GM12878 (cell line): Measurements from ENCODE around the gene BICC1. TPM values are rescaled to one million over a fixed set of nuclear protein-coding genes. Genes with fewer than 3 reads are reported as not detected.

Source experiments
- ATAC-seq: fragments of 200-7000 bp; cut with Tn5 transposase; 3 replicates; pipeline ENCODE4 v1.9.1; 2020; ENCODE audit warnings: mild to moderate bottlenecking, moderate library complexity
- BruUV-seq: library from RNA; stranded (reverse); fragments of 400-500 nt; replicated peaks from 2 replicates; lab custom pipeline; 2021; lab: Mats Ljungman, UMichigan
- CTCF ChIA-PET: fragments of 300-600 bp; sonication (Branson Sonifier 250); formaldehyde crosslinking; extraction: SDS; loops from one replicate; lab custom pipeline; 2021; ENCODE audit warnings: inconsistent platforms; lab: Yijun Ruan, JAX
- POLR2A ChIA-PET: fragments of 350-600 bp; formaldehyde crosslinking; extraction: SDS; loops from one replicate; lab custom pipeline; 2021; ENCODE audit warnings: inconsistent platforms; lab: Charles Lee
- RAD21 ChIA-PET: fragments of 300-600 bp; sonication (Branson Sonifier 250); formaldehyde crosslinking; loops from one replicate; lab custom pipeline; 2023; ENCODE audit warnings: antibody characterized with exemption; ENCODE audit not compliant: unreplicated experiment; lab: Charles Lee
- SMC1A ChIA-PET: fragments of 300-600 bp; sonication (Branson Sonifier 250); formaldehyde crosslinking; loops from one replicate; lab custom pipeline; 2023; ENCODE audit not compliant: unreplicated experiment, uncharacterized antibody; lab: Charles Lee
- DNase-seq: peaks from one replicate; pipeline ENCODE4 v3.0.0-alpha.2; 2011; ENCODE audit warnings: low read depth, low spot score
- FAIRE-seq: peaks from 3 replicates; lab custom pipeline; 2011; peaks lifted over from hg19 to GRCh38; lab: Jason Lieb, UNC
- H2AFZ ChIP-seq: 2 replicates; pipeline ENCODE4 v1.6.0; 2011; ENCODE audit warnings: low read depth, low read length, control low read depth; ENCODE audit not compliant: control insufficient read depth
- H3K27ac ChIP-seq: 2 replicates; pipeline ENCODE4 v1.5.1; 2011; ENCODE audit warnings: control low read depth; ENCODE audit not compliant: control insufficient read depth, insufficient read depth
- H3K27me3 ChIP-seq, 2 experiments: replicated peaks in 1 of 2; 2 replicates each; pipeline versions ENCODE4 v1.6.0 to v1.6.1; 2011; ENCODE audit warnings: low read length in 1 of 2; ENCODE audit not compliant: control insufficient read depth in 2 of 2, insufficient read depth in 2 of 2
- H3K36me3 ChIP-seq, 2 experiments: 2 replicates each; pipeline ENCODE4 v1.5.1; 2011; ENCODE audit warnings: low read length in 1 of 2; ENCODE audit not compliant: control insufficient read depth in 2 of 2, insufficient read depth in 2 of 2
- H3K4me1 ChIP-seq: 2 replicates; pipeline ENCODE4 v1.6.1; 2011; ENCODE audit warnings: mild to moderate bottlenecking, low read length, moderate library complexity, mixed read lengths; ENCODE audit not compliant: control insufficient read depth, insufficient read depth
- H3K4me2 ChIP-seq: 2 replicates; pipeline ENCODE4 v1.6.0; 2011; ENCODE audit warnings: control low read depth; ENCODE audit not compliant: control insufficient read depth, insufficient read depth
- H3K4me3 ChIP-seq: fragments of 200-600 bp; sonication (generic); 2 replicates; pipeline ENCODE4 v1.5.1; 2016
- H3K79me2 ChIP-seq: 2 replicates; pipeline ENCODE4 v1.6.0; 2011; ENCODE audit warnings: low read length; ENCODE audit not compliant: control insufficient read depth, insufficient read depth
- H3K9ac ChIP-seq: 2 replicates; pipeline ENCODE4 v1.8.0; 2011; ENCODE audit warnings: low read length, control low read depth, mixed read lengths; ENCODE audit not compliant: control insufficient read depth, insufficient read depth
- H3K9me3 ChIP-seq: replicated peaks from 3 replicates; pipeline ENCODE4 v1.5.1; 2011; ENCODE audit warnings: mild to moderate bottlenecking, low read length; ENCODE audit not compliant: control insufficient read depth, insufficient read depth
- H4K20me1 ChIP-seq: 2 replicates; pipeline ENCODE4 v1.6.0; 2011; ENCODE audit not compliant: control insufficient read depth, insufficient read depth
- CEBPB ChIP-seq, 2 experiments: fragments of 150-350 bp in 1 of 2; IDR thresholded peaks; 2 replicates each; pipeline ENCODE4 v1.6.1; 2012 to 2014; ENCODE audit warnings: low read depth in 2 of 2, low read length in 2 of 2, borderline replicate concordance in 1 of 2, inconsistent platforms in 1 of 2
- DPF2 ChIP-seq: fragments of 450-650 bp; IDR thresholded peaks from 2 replicates; pipeline ENCODE4 v1.6.1; 2017; ENCODE audit warnings: mild to moderate bottlenecking
- ETV6 ChIP-seq, 2 experiments: fragments of 450-650 bp in 1 of 2; IDR thresholded peaks in 1 of 2; conservative IDR thresholded peaks in 1 of 2; 2 replicates each; pipeline ENCODE4 v1.6.1; 2014; ENCODE audit warnings: antibody characterized with exemption in 1 of 2, borderline replicate concordance in 1 of 2, low read depth in 1 of 2, mild to moderate bottlenecking in 1 of 2, moderate library complexity in 1 of 2
- FOS ChIP-seq: IDR thresholded peaks from 3 replicates; pipeline ENCODE4 v1.6.1; 2011; ENCODE audit warnings: borderline replicate concordance; ENCODE audit not compliant: insufficient read length; ENCODE audit errors: extremely low read depth
- HDAC2 ChIP-seq: fragments of 200-600 bp; sonication (generic); IDR thresholded peaks from 2 replicates; pipeline ENCODE4 v1.6.1; 2017
- HDAC6 ChIP-seq: fragments of 200-600 bp; sonication (generic); IDR thresholded peaks from one replicate; pipeline ENCODE4 v1.8.0; 2017; ENCODE audit warnings: antibody characterized with exemption; ENCODE audit not compliant: unreplicated experiment
- MTA2 ChIP-seq: fragments of 450-650 bp; IDR thresholded peaks from 2 replicates; pipeline ENCODE4 v1.6.1; 2016; ENCODE audit warnings: low read depth, mild to moderate bottlenecking, moderate library complexity
- RAD21 ChIP-seq: IDR thresholded peaks from 2 replicates; pipeline ENCODE4 v1.6.1; 2011; ENCODE audit warnings: mild to moderate bottlenecking, low read depth, low read length, moderate library complexity; ENCODE audit not compliant: insufficient read depth
- RAD51 ChIP-seq: fragments of 450-650 bp; IDR thresholded peaks from 2 replicates; pipeline ENCODE4 v1.6.1; 2016; ENCODE audit warnings: moderate library complexity, mild to moderate bottlenecking, inconsistent platforms
- RBBP5 ChIP-seq: fragments of 200-600 bp; sonication (generic); conservative IDR thresholded peaks from 2 replicates; pipeline ENCODE4 v1.6.1; 2016
- RCOR1 ChIP-seq: conservative IDR thresholded peaks from 2 replicates; pipeline ENCODE4 v1.6.1; 2012; ENCODE audit warnings: low read depth, low read length, improper control_type of control experiment
- SMC3 ChIP-seq: IDR thresholded peaks from 2 replicates; pipeline ENCODE4 v1.6.1; 2011; ENCODE audit warnings: low read length, improper control_type of control experiment, borderline replicate concordance
- SPI1 ChIP-seq: IDR thresholded peaks from 2 replicates; pipeline ENCODE4 v1.6.1; 2011; ENCODE audit warnings: low read depth, mild to moderate bottlenecking, low read length, moderate library complexity, borderline replicate concordance; ENCODE audit not compliant: insufficient read depth
- SREBF2 ChIP-seq: IDR thresholded peaks from 2 replicates; pipeline ENCODE4 v1.6.1; 2012; ENCODE audit warnings: mild to moderate bottlenecking, low read length
- TAF1 ChIP-seq: IDR thresholded peaks from 2 replicates; pipeline ENCODE4 v1.6.1; 2011; ENCODE audit warnings: mild to moderate bottlenecking, low read depth, low read length, borderline replicate concordance
- TBL1XR1 ChIP-seq: IDR thresholded peaks from 2 replicates; pipeline ENCODE4 v1.6.1; 2012; ENCODE audit warnings: low read depth, low read length, improper control_type of control experiment
- YBX1 ChIP-seq: fragments of 450-650 bp; IDR thresholded peaks from 2 replicates; pipeline ENCODE4 v1.6.1; 2016; ENCODE audit warnings: antibody characterized with exemption
- WGBS: methylation state at CpG from one replicate; pipeline ENCODE4 v1.1.6; 2016; ENCODE audit warnings: low lambda C conversion rate; ENCODE audit not compliant: insufficient replicate concordance, insufficient coverage; ENCODE audit errors: missing lambda C conversion rate; 5-methylcytosine and 5-hydroxymethylcytosine counted together
- in situ Hi-C: fragments of 300-500 bp; cut with MboI; formaldehyde crosslinking; loops from 9 replicates; pipeline ENCODE4 v1.14.3; 2018; ENCODE audit warnings: mixed read lengths
- intact Hi-C: fragments of 100-400 bp; cut with micrococcal nuclease; formaldehyde crosslinking; loops from one replicate; pipeline ENCODE4 v1.14.2; 2022; ENCODE audit not compliant: unreplicated experiment
- polyA plus RNA-seq, 11 experiments: library from polyadenylated mRNA; depleted of rRNA in 4 of 11; unstranded in 6 of 11; stranded (reverse) in 5 of 11; fragments of >200 nt; fragmentation: Nextera tagmentation in 4 of 11; fragmentation: Illumina TruSeq in 1 of 11; extraction: Ambion mirVana in 4 of 11; extraction: Trizol in 1 of 11; gene quantifications; 1 replicate in 1 of 11; 2 replicates in 10 of 11; pipeline versions ENCODE4 v1.2.1 to v1.2.3, GENCODE V29; 2011 to 2016; ENCODE audit warnings: inconsistent platforms in 2 of 11, missing spikeins in 2 of 11, low read depth in 1 of 11
- total RNA-seq, 4 experiments: library from RNA; depleted of rRNA in 3 of 4; stranded (reverse); fragments of >200 nt in 3 of 4; fragmentation: Illumina TruSeq in 1 of 4; extraction: Trizol in 1 of 4; gene quantifications; 2 replicates each; pipeline versions ENCODE4 v1.2.1 to v1.2.3, GENCODE V29; 2013 to 2021
- TF ChIP-seq, protein P1 (sequence below): IDR thresholded peaks from 2 replicates; pipeline ENCODE4 v1.6.1; 2011; ENCODE audit warnings: borderline replicate concordance, low read depth, mild to moderate bottlenecking, moderate library complexity, low read length; ENCODE audit not compliant: insufficient read depth, poor library complexity, severe bottlenecking
- TF ChIP-seq, protein P2 (sequence below): fragments of 450-650 bp; IDR thresholded peaks from 2 replicates; pipeline ENCODE4 v1.6.1; 2017; ENCODE audit warnings: mild to moderate bottlenecking, low read depth, inconsistent platforms; ENCODE audit not compliant: poor library complexity, severe bottlenecking
- TF ChIP-seq, protein P3 (sequence below): fragments of 150-350 bp; IDR thresholded peaks from 2 replicates; pipeline ENCODE4 v1.6.1; 2014; ENCODE audit warnings: mild to moderate bottlenecking, low read depth, low read length

BICC1 gene
- total and polyA plus RNA-seq, 10 of the 15 experiments (the other 5 are each of a cell fraction or from before 2014, with no cell fraction given) = 0.01 to 0.10 (median 0.04) TPM; not detected in 5

DNA sequence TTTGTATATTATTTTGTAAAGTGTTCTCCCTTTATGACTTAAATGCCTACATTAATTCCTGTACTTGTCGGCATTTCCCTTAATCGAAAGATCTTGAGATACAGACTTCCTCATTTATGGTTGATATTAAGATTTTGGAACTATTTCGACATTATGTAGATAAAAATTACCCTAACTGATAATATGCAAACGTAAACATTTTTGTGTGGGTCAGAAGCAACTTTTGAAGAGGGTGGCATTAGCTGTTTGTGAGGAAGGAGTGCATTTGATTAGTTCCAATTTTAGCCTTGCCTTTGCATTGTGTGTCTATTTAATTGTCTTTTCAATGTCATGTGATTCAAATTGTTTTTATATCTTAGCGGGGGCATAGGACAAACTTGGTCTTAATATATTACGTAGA is 114.7 kb downstream of the BICC1 start (continued):
- TF ChIP-seq SMC3 (no peak), DPF2 (no peak), HDAC2 (no peak), SPI1 (no peak), ETV6 (conservative IDR thresholded peaks at IDR 0.05 in 1 of 2, IDR thresholded peaks at IDR 0.05 in 1 of 2; ENCODE audit: borderline replicate concordance in 1 of 2, low read depth in 1 of 2) (no peak), RAD21 (no peak), RAD51 (no peak), CEBPB (IDR thresholded peaks at IDR 0.05; ENCODE audit: borderline replicate concordance in 1 of 2, low read depth in 2 of 2, low read length in 2 of 2) (no peak)

- Histone ChIP-seq H3K9ac (no peak overlapping the region), H3K4me1 (no peaks in the 10 kb centered on the region), H3K4me3 (no peak overlapping the region), H3K36me3 (no peaks in the 10 kb centered on the region), H3K27ac (no peak overlapping the region), H3K4me2 (no peak overlapping the region), H3K27me3 (no peaks in the 10 kb centered on the region; a peak in 1 of 4 replicates), H4K20me1 (no peaks in the 10 kb centered on the region), H3K79me2 (no peaks in the 10 kb centered on the region), H3K9me3 (no peaks in the 10 kb centered on the region), H2AFZ (no peak overlapping the region)
- in situ Hi-C loops (no loop called here), intact Hi-C loops (no loop called here)
- BruUV-seq = no TSS peak
- ChIA-PET POLR2A (no interaction called here), RAD21 (no interaction called here), CTCF (no interaction called here), SMC1A (no interaction called here)
- FAIRE-seq (no peak), ATAC-seq (no peak), DNase-seq (no peak)
- 27% methylated on average over 2 of the region's 2 CpGs for WGBS
- no peak for TF ChIP-seq TAF1
- no peak for TF ChIP-seq TBL1XR1
- no peak for TF ChIP-seq RBBP5
- TF ChIP-seq, protein P1, sequence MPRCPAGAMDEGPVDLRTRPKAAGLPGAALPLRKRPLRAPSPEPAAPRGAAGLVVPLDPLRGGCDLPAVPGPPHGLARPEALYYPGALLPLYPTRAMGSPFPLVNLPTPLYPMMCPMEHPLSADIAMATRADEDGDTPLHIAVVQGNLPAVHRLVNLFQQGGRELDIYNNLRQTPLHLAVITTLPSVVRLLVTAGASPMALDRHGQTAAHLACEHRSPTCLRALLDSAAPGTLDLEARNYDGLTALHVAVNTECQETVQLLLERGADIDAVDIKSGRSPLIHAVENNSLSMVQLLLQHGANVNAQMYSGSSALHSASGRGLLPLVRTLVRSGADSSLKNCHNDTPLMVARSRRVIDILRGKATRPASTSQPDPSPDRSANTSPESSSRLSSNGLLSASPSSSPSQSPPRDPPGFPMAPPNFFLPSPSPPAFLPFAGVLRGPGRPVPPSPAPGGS = no peak
- TF ChIP-seq MTA2 = no peak
- no peak for TF ChIP-seq SREBF2
- TF ChIP-seq, protein P2, sequence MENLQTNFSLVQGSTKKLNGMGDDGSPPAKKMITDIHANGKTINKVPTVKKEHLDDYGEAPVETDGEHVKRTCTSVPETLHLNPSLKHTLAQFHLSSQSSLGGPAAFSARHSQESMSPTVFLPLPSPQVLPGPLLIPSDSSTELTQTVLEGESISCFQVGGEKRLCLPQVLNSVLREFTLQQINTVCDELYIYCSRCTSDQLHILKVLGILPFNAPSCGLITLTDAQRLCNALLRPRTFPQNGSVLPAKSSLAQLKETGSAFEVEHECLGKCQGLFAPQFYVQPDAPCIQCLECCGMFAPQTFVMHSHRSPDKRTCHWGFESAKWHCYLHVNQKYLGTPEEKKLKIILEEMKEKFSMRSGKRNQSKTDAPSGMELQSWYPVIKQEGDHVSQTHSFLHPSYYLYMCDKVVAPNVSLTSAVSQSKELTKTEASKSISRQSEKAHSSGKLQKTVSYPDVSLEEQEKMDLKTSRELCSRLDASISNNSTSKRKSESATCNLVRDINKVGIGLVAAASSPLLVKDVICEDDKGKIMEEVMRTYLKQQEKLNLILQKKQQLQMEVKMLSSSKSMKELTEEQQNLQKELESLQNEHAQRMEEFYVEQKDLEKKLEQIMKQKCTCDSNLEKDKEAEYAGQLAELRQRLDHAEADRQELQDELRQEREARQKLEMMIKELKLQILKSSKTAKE = no peak
- TF ChIP-seq HDAC6 = no peak
- TF ChIP-seq, protein P3, sequence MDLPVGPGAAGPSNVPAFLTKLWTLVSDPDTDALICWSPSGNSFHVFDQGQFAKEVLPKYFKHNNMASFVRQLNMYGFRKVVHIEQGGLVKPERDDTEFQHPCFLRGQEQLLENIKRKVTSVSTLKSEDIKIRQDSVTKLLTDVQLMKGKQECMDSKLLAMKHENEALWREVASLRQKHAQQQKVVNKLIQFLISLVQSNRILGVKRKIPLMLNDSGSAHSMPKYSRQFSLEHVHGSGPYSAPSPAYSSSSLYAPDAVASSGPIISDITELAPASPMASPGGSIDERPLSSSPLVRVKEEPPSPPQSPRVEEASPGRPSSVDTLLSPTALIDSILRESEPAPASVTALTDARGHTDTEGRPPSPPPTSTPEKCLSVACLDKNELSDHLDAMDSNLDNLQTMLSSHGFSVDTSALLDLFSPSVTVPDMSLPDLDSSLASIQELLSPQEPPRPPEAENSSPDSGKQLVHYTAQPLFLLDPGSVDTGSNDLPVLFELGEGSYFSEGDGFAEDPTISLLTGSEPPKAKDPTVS = no peak
- TF ChIP-seq YBX1 = no peak
- no peak for TF ChIP-seq FOS
- no peak for TF ChIP-seq RCOR1
These were observed 119.0 kb downstream of the BICC1 start for GRCh38 chr10:58631715-58632114.
